Smooth muscle cell (in vitro differentiated cells): ENCODE data around the gene ZNF524. TPM values are rescaled to one million over a fixed set of nuclear protein-coding genes. Genes with fewer than 3 reads are reported as not detected.
A peak's percentile ranks its signal among the peaks of the same experiment; 100 is the strongest.

Source experiments
- DNase-seq: peaks from one replicate; lab custom pipeline; 2025; ENCODE audit not compliant: unreplicated experiment; lab: John Stamatoyannopoulos, UW
- H2AFZ ChIP-seq: fragments of 200-600 bp; sonication (generic); 2 replicates; pipeline ENCODE4 v1.6.0; 2016; ENCODE audit warnings: antibody characterized with exemption, low read depth, mild to moderate bottlenecking
- H3F3A ChIP-seq: fragments of 200-600 bp; sonication (generic); 2 replicates; pipeline ENCODE4 v1.6.0; 2017; ENCODE audit warnings: antibody characterized with exemption, low read depth
- H3K27ac ChIP-seq: fragments of 200-600 bp; sonication (generic); 2 replicates; pipeline ENCODE4 v1.5.1; 2016; ENCODE audit warnings: low read depth, mild to moderate bottlenecking
- H3K27me3 ChIP-seq: fragments of 200-600 bp; sonication (generic); 2 replicates; pipeline ENCODE4 v1.6.1; 2016; ENCODE audit warnings: low read depth, mild to moderate bottlenecking
- H3K36me3 ChIP-seq: fragments of 200-600 bp; sonication (generic); 2 replicates; pipeline ENCODE4 v1.5.1; 2016; ENCODE audit warnings: low read depth
- H3K4me1 ChIP-seq: fragments of 200-600 bp; sonication (generic); 2 replicates; pipeline ENCODE4 v1.5.1; 2016; ENCODE audit warnings: low read depth
- H3K4me2 ChIP-seq: fragments of 200-600 bp; sonication (generic); 2 replicates; pipeline ENCODE4 v1.6.0; 2016; ENCODE audit warnings: mild to moderate bottlenecking
- H3K4me3 ChIP-seq: fragments of 200-600 bp; sonication (generic); 2 replicates; pipeline ENCODE4 v1.5.1; 2016; ENCODE audit warnings: mild to moderate bottlenecking
- H3K79me2 ChIP-seq: fragments of 200-600 bp; sonication (generic); 2 replicates; pipeline ENCODE4 v1.6.0; 2016; ENCODE audit warnings: low read depth, mild to moderate bottlenecking
- H3K9ac ChIP-seq: fragments of 200-600 bp; sonication (generic); 2 replicates; pipeline ENCODE4 v1.6.0; 2016; ENCODE audit warnings: low read depth
- H3K9me3 ChIP-seq: fragments of 200-600 bp; sonication (generic); replicated peaks from 2 replicates; pipeline ENCODE4 v1.5.1; 2016; ENCODE audit warnings: low read depth
- H4K20me1 ChIP-seq: fragments of 200-600 bp; sonication (generic); 2 replicates; pipeline ENCODE4 v1.6.0; 2016; ENCODE audit warnings: low read depth
- CTCF ChIP-seq: fragments of 200-600 bp; sonication (generic); IDR thresholded peaks from 2 replicates; pipeline ENCODE4 v1.5.1; 2017; ENCODE audit warnings: borderline replicate concordance, mild to moderate bottlenecking, antibody characterized with exemption; ENCODE audit not compliant: insufficient read depth, poor library complexity, severe bottlenecking
- WGBS: methylation state at CpG from one replicate; pipeline ENCODE4 v1.1.7; 2016; ENCODE audit warnings: low lambda C conversion rate; 5-methylcytosine and 5-hydroxymethylcytosine counted together
- polyA plus RNA-seq: library from polyadenylated mRNA; unstranded; fragments of >200 nt; fragmentation: Nextera tagmentation; extraction: Ambion mirVana; gene quantifications from 2 replicates; pipeline ENCODE4 v1.2.1, GENCODE V29; 2016
- total RNA-seq: library from RNA; depleted of rRNA; stranded (reverse); fragments of >200 nt; gene quantifications from 2 replicates; pipeline ENCODE4 v1.2.3, GENCODE V29; 2014

The ZNF524 gene
- total and polyA plus RNA-seq, 2 experiments from 2014 or later, result 13.3 to 16.3 TPM

DNA sequence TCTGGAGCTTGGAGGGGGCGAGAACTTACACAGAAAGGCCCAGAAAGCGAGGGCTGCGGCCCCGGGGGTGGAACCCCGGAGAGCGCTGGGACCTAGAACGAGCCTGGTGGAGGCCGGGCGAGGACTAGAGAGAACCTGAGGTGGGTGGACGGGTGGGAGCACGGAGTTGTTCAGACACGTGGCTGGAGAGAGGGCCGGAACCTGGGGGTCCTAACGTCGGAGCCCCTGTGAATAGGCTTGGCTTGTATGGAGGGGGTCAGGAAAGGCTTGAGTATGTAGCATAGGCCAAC is 43.7 kb downstream of the ZNF524 start:
- Histone ChIP-seq H2AFZ (no peak overlapping the region), H3K4me1 (peaks cover 22% of the 10 kb centered on the region), H3K36me3 (no peaks in the 10 kb centered on the region), H3K27me3 (no peaks in the 10 kb centered on the region), H3K4me2 (peak overlapping the region; percentile 97), H3K27ac (peak overlapping the region; percentile 62), H3K79me2 (peaks cover 50% of the 10 kb centered on the region), H3K9ac (peak overlapping the region; percentile 79), H3K4me3 (peak overlapping the region; percentile 79), H3K9me3 (no peaks in the 10 kb centered on the region), H3F3A (peaks cover 15% of the 10 kb centered on the region), H4K20me1 (no peaks in the 10 kb centered on the region)
- no peak for DNase-seq
- no peak for TF ChIP-seq CTCF
- WGBS, result 5% methylated on average over 11 of the region's 15 CpGs

GRCh38 chr19:55644191-55644833 is 44.2 kb downstream of the ZNF524 start:
- Histone ChIP-seq H3K27me3 (no peaks in the 10 kb centered on the region), H2AFZ (no peak overlapping the region), H3K4me3 (peak overlapping the region; percentile 79), H3K79me2 (peaks cover 46% of the 10 kb centered on the region), H3K4me2 (peak overlapping the region; percentile 97), H4K20me1 (no peaks in the 10 kb centered on the region), H3F3A (peaks cover 15% of the 10 kb centered on the region), H3K36me3 (no peaks in the 10 kb centered on the region), H3K9ac (peak overlapping the region; percentile 79), H3K27ac (peak overlapping the region; percentile 62), H3K4me1 (peaks cover 22% of the 10 kb centered on the region), H3K9me3 (no peaks in the 10 kb centered on the region)
- DNase-seq, result no peak
- no peak for TF ChIP-seq CTCF
- WGBS, result 67% methylated on average over 9 of the region's 12 CpGs

DNA sequence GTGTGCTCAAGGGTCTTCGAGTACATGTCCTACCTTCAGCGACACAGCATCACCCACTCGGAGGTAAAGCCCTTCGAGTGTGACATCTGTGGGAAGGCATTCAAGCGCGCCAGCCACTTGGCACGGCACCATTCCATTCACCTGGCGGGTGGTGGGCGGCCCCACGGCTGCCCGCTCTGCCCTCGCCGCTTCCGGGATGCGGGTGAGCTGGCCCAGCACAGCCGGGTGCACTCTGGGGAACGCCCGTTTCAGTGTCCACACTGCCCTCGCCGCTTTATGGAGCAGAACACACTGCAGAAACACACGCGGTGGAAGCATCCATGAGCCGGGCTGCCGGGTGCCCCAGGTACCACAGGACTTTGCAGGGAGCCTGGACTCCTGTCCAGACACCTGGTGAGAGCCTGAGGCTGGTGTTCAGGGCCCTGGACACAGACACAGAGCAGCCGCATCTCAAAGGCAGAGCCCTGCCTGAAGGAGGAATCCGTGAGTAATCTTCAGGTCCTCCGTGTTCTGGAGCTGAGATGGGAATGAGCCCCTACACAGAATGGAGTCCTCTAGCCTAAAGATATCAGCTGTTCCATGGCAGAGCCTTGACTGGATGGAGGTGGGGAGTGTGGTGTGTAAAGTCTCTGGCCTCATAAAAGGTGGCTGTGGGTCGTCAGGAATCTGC is 44.9 kb downstream of the ZNF524 start:
- no peak for DNase-seq
- Histone ChIP-seq H3K27ac (no peak overlapping the region), H3K27me3 (no peaks in the 10 kb centered on the region), H3K4me1 (peaks cover 22% of the 10 kb centered on the region), H2AFZ (no peak overlapping the region), H3K4me3 (peak overlapping the region; percentile 79), H3K9me3 (no peaks in the 10 kb centered on the region), H3K9ac (no peak overlapping the region), H3K36me3 (no peaks in the 10 kb centered on the region), H3K79me2 (peaks cover 45% of the 10 kb centered on the region), H4K20me1 (no peaks in the 10 kb centered on the region), H3K4me2 (peak overlapping the region; percentile 97), H3F3A (peaks cover 12% of the 10 kb centered on the region)
- no peak for TF ChIP-seq CTCF
- WGBS, result 94% methylated on average over 28 of the region's 28 CpGs

DNA sequence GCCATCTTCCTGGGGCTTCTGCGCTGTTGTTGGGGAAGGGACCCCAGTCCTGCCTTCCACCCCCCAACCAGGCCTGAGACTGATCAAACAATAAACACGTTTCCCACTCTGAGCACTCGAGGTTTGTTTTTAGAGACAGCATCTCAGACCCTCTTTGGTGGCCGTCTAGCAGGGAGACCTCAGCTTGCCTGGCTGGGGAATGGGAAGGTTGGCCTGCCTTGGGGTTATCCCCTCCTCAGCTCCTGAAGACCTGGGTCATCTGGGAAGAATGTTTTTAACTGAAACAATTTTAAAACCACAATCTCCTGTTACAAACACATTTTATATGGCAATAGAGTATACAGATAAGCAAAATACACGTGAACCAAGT is 45.4 kb downstream of the ZNF524 start:
- Histone ChIP-seq H3K36me3 (no peaks in the 10 kb centered on the region), H3K9me3 (no peaks in the 10 kb centered on the region), H3F3A (peaks cover 12% of the 10 kb centered on the region), H4K20me1 (no peaks in the 10 kb centered on the region), H3K27me3 (no peaks in the 10 kb centered on the region), H3K9ac (no peak overlapping the region), H2AFZ (no peak overlapping the region), H3K27ac (no peak overlapping the region), H3K4me1 (peaks cover 21% of the 10 kb centered on the region), H3K79me2 (peaks cover 45% of the 10 kb centered on the region), H3K4me3 (no peak overlapping the region), H3K4me2 (no peak overlapping the region)
- no peak for TF ChIP-seq CTCF
- WGBS, result 92% methylated on average over 5 of the region's 5 CpGs
- no peak for DNase-seq
